ENCODE measurements around the gene VGLL2. TPM values are rescaled to one million over a fixed set of nuclear protein-coding genes. Genes with fewer than 3 reads are reported as not detected.
"Not testable (repeated sequence)": the region's sequence is repeated elsewhere in the genome, so short reads cannot be mapped to it uniquely, and the experiment has no call there.

Gene VGLL2
- total RNA-seq (2012; rRNA removed), result under 0.01 and 0.87 TPM in 2 replicates

GRCh38 chr6:117265410-117266256, at the start of gene VGLL2:
TSS of gene VGLL2 (plus strand) at chr6:117265558. CDS start at chr6:117265764, 206 bp downstream.
- H3K9me3 ChIP-seq (replicated peaks; ENCODE audit: low read length), result no peaks in the 10 kb centered on the region
- H3K27me3 ChIP-seq (ENCODE audit: control insufficient read depth, insufficient read depth, low read length), result peaks cover 79% of the 10 kb centered on the region
- no peaks in the 10 kb centered on the region for H3K36me3 ChIP-seq (ENCODE audit: insufficient read depth, low read length)
- peaks cover 15% of the 10 kb centered on the region for H3K4me1 ChIP-seq (ENCODE audit: control insufficient read depth, insufficient read depth, low read length)
- peak within 1 kb of the TSS; percentile 52 for H3K9ac ChIP-seq (ENCODE audit: low read depth, low read length)
- peak within 1 kb of the TSS; percentile 96 for H3K4me2 ChIP-seq (ENCODE audit: low read length)
- peak within 1 kb of the TSS; percentile 76 for H3K4me3 ChIP-seq (ENCODE audit: low read length)

GRCh38 chr6:117222861-117223260, 42.5 kb upstream of the VGLL2 start:
- Histone ChIP-seq H3K4me3 (ENCODE audit: low read length) (no peak overlapping the region), H3K36me3 (ENCODE audit: insufficient read depth, low read length) (no peaks in the 10 kb centered on the region), H3K27me3 (ENCODE audit: control insufficient read depth, insufficient read depth, low read length) (no peaks in the 10 kb centered on the region), H3K9me3 (replicated peaks; ENCODE audit: low read length) (no peaks in the 10 kb centered on the region), H3K9ac (ENCODE audit: low read depth, low read length) (no peak overlapping the region), H3K4me2 (ENCODE audit: low read length) (no peak overlapping the region), H3K4me1 (ENCODE audit: control insufficient read depth, insufficient read depth, low read length) (no peaks in the 10 kb centered on the region)

- Histone ChIP-seq H3K4me2 (ENCODE audit: low read length) (no peak overlapping the region), H3K4me3 (ENCODE audit: low read length) (no peak overlapping the region), H3K36me3 (ENCODE audit: insufficient read depth, low read length) (no peaks in the 10 kb centered on the region), H3K4me1 (ENCODE audit: control insufficient read depth, insufficient read depth, low read length) (peaks cover 5% of the 10 kb centered on the region), H3K27me3 (ENCODE audit: control insufficient read depth, insufficient read depth, low read length) (no peaks in the 10 kb centered on the region), H3K9ac (ENCODE audit: low read depth, low read length) (no peak overlapping the region), H3K9me3 (replicated peaks; ENCODE audit: low read length) (no peaks in the 10 kb centered on the region)
Observed at GRCh38 chr6:117226778-117227177, 38.6 kb upstream of the VGLL2 start.

GRCh38 chr6:117227245-117227962, 38.0 kb upstream of the VGLL2 start:
- H3K9ac ChIP-seq (ENCODE audit: low read depth, low read length), result no peak overlapping the region
- H3K4me3 ChIP-seq (ENCODE audit: low read length), result no peak overlapping the region
- H3K4me2 ChIP-seq (ENCODE audit: low read length), result no peak overlapping the region
- no peaks in the 10 kb centered on the region for H3K27me3 ChIP-seq (ENCODE audit: control insufficient read depth, insufficient read depth, low read length)
- H3K36me3 ChIP-seq (ENCODE audit: insufficient read depth, low read length), result no peaks in the 10 kb centered on the region
- no peaks in the 10 kb centered on the region for H3K9me3 ChIP-seq (replicated peaks; ENCODE audit: low read length)
- peaks cover 9% of the 10 kb centered on the region for H3K4me1 ChIP-seq (ENCODE audit: control insufficient read depth, insufficient read depth, low read length)

- no peaks in the 10 kb centered on the region for H3K27me3 ChIP-seq (ENCODE audit: control insufficient read depth, insufficient read depth, low read length)
- H3K9ac ChIP-seq (ENCODE audit: low read depth, low read length), result no peak overlapping the region
- H3K4me1 ChIP-seq (ENCODE audit: control insufficient read depth, insufficient read depth, low read length), result peaks cover 17% of the 10 kb centered on the region
- H3K9me3 ChIP-seq (replicated peaks; ENCODE audit: low read length), result no peaks in the 10 kb centered on the region
- no peak overlapping the region for H3K4me3 ChIP-seq (ENCODE audit: low read length)
- no peaks in the 10 kb centered on the region for H3K36me3 ChIP-seq (ENCODE audit: insufficient read depth, low read length)
- H3K4me2 ChIP-seq (ENCODE audit: low read length), result no peak overlapping the region
Observed at GRCh38 chr6:117228202-117228601, 37.2 kb upstream of the VGLL2 start.

- Histone ChIP-seq H3K4me2 (ENCODE audit: low read length) (no peak overlapping the region), H3K9me3 (replicated peaks; ENCODE audit: low read length) (no peaks in the 10 kb centered on the region), H3K27me3 (ENCODE audit: control insufficient read depth, insufficient read depth, low read length) (no peaks in the 10 kb centered on the region), H3K36me3 (ENCODE audit: insufficient read depth, low read length) (no peaks in the 10 kb centered on the region), H3K9ac (ENCODE audit: low read depth, low read length) (no peak overlapping the region), H3K4me3 (ENCODE audit: low read length) (no peak overlapping the region), H3K4me1 (ENCODE audit: control insufficient read depth, insufficient read depth, low read length) (peaks cover 21% of the 10 kb centered on the region)
Observed at GRCh38 chr6:117229870-117230269, 35.5 kb upstream of the VGLL2 start.

- Histone ChIP-seq H3K4me3 (ENCODE audit: low read length) (no peak overlapping the region), H3K9ac (ENCODE audit: low read depth, low read length) (peak overlapping the region; percentile 9), H3K4me2 (ENCODE audit: low read length) (no peak overlapping the region)
Observed at GRCh38 chr6:117231466-117231865, 33.9 kb upstream of the VGLL2 start.

GRCh38 chr6:117232196-117232595, 33.2 kb upstream of the VGLL2 start:
- Histone ChIP-seq H3K4me2 (ENCODE audit: low read length) (peak overlapping the region; percentile 15), H3K27me3 (ENCODE audit: control insufficient read depth, insufficient read depth, low read length) (no peaks in the 10 kb centered on the region), H3K9ac (ENCODE audit: low read depth, low read length) (peak overlapping the region; percentile 40), H3K36me3 (ENCODE audit: insufficient read depth, low read length) (no peaks in the 10 kb centered on the region), H3K4me1 (ENCODE audit: control insufficient read depth, insufficient read depth, low read length) (peaks cover 22% of the 10 kb centered on the region), H3K9me3 (replicated peaks; ENCODE audit: low read length) (no peaks in the 10 kb centered on the region), H3K4me3 (ENCODE audit: low read length) (no peak overlapping the region)

More at GRCh38 chr6:117231466-117231865, 33.9 kb upstream of the VGLL2 start:
- Histone ChIP-seq H3K36me3 (ENCODE audit: insufficient read depth, low read length) (no peaks in the 10 kb centered on the region), H3K9me3 (replicated peaks; ENCODE audit: low read length) (no peaks in the 10 kb centered on the region), H3K27me3 (ENCODE audit: control insufficient read depth, insufficient read depth, low read length) (no peaks in the 10 kb centered on the region), H3K4me1 (ENCODE audit: control insufficient read depth, insufficient read depth, low read length) (peaks cover 21% of the 10 kb centered on the region)

- peak overlapping the region; percentile 15 for H3K4me2 ChIP-seq (ENCODE audit: low read length)
- H3K27me3 ChIP-seq (ENCODE audit: control insufficient read depth, insufficient read depth, low read length), result no peaks in the 10 kb centered on the region
- no peaks in the 10 kb centered on the region for H3K36me3 ChIP-seq (ENCODE audit: insufficient read depth, low read length)
- no peaks in the 10 kb centered on the region for H3K9me3 ChIP-seq (replicated peaks; ENCODE audit: low read length)
- no peak overlapping the region for H3K4me3 ChIP-seq (ENCODE audit: low read length)
- peaks cover 27% of the 10 kb centered on the region for H3K4me1 ChIP-seq (ENCODE audit: control insufficient read depth, insufficient read depth, low read length)
- H3K9ac ChIP-seq (ENCODE audit: low read depth, low read length), result no peak overlapping the region
Observed at GRCh38 chr6:117233145-117233544, 32.2 kb upstream of the VGLL2 start.

- no peak overlapping the region for H3K4me3 ChIP-seq (ENCODE audit: low read length)
Observed at GRCh38 chr6:117237561-117237960, 27.8 kb upstream of the VGLL2 start.

GRCh38 chr6:117244571-117244970, 20.8 kb upstream of the VGLL2 start:
- not testable (repeated sequence) for H3K27me3 ChIP-seq (ENCODE audit: control insufficient read depth, insufficient read depth, low read length); H3K9ac ChIP-seq (ENCODE audit: low read depth, low read length); H3K4me1 ChIP-seq (ENCODE audit: control insufficient read depth, insufficient read depth, low read length); H3K4me3 ChIP-seq (ENCODE audit: low read length); H3K4me2 ChIP-seq (ENCODE audit: low read length); H3K36me3 ChIP-seq (ENCODE audit: insufficient read depth, low read length); H3K9me3 ChIP-seq (replicated peaks; ENCODE audit: low read length)

More at GRCh38 chr6:117237561-117237960, 27.8 kb upstream of the VGLL2 start:
- H3K4me1 ChIP-seq (ENCODE audit: control insufficient read depth, insufficient read depth, low read length), result peaks cover 16% of the 10 kb centered on the region
- H3K4me2 ChIP-seq (ENCODE audit: low read length), result no peak overlapping the region
- no peak overlapping the region for H3K9ac ChIP-seq (ENCODE audit: low read depth, low read length)
- no peaks in the 10 kb centered on the region for H3K36me3 ChIP-seq (ENCODE audit: insufficient read depth, low read length)
- no peaks in the 10 kb centered on the region for H3K9me3 ChIP-seq (replicated peaks; ENCODE audit: low read length)
- no peaks in the 10 kb centered on the region for H3K27me3 ChIP-seq (ENCODE audit: control insufficient read depth, insufficient read depth, low read length)
